NOMO-1 treated with DMSO at 0.1 percent for 48 hours (cell line): Measurements from ENCODE around the gene FBXO47.

ENCODE experiments used
- DNase-seq: peaks from one replicate; lab custom pipeline; 2025; ENCODE audit not compliant: unreplicated experiment; lab: John Stamatoyannopoulos, UW

FBXO47 gene

GRCh38 chr17:38967290-38967738, at the start of gene FBXO47:
Gene FBXO47 (minus strand): TSS chr17:38967403. CDS start chr17:38963025, 4,378 bp downstream.
- DNase-seq, result peak; percentile 73

GRCh38 chr17:39016193-39017153, 49.3 kb upstream of the FBXO47 start:
- DNase-seq, result peak; percentile 44

GRCh38 chr17:39015546-39015935, 48.3 kb upstream of the FBXO47 start:
- no peak for DNase-seq

- DNase-seq, result peak; percentile 14
Measured at GRCh38 chr17:39014795-39015545, 47.8 kb upstream of the FBXO47 start.

- DNase-seq, result no peak
Measured at GRCh38 chr17:39014044-39014794, 47.0 kb upstream of the FBXO47 start.

GRCh38 chr17:39012725-39013124, 45.5 kb upstream of the FBXO47 start:
- DNase-seq, result no peak

- DNase-seq, result no peak
Measured at GRCh38 chr17:39011907-39012468, 44.8 kb upstream of the FBXO47 start.

GRCh38 chr17:39009581-39010001, 42.4 kb upstream of the FBXO47 start:
- no peak for DNase-seq

GRCh38 chr17:39008633-39009032, 41.4 kb upstream of the FBXO47 start:
- DNase-seq, result no peak

- DNase-seq, result peak; percentile 53
Measured at GRCh38 chr17:39002991-39003715, 36.0 kb upstream of the FBXO47 start.

- DNase-seq, result peak; percentile 5
Measured at GRCh38 chr17:39001703-39002637, 34.8 kb upstream of the FBXO47 start.

- no peak for DNase-seq
Measured at GRCh38 chr17:39000021-39000601, 32.9 kb upstream of the FBXO47 start.

GRCh38 chr17:38996660-38997337, 29.6 kb upstream of the FBXO47 start:
- DNase-seq, result no peak

GRCh38 chr17:38994026-38994425, 26.8 kb upstream of the FBXO47 start:
- DNase-seq, result no peak

- DNase-seq, result no peak
Measured at GRCh38 chr17:38984666-38985065, 17.5 kb upstream of the FBXO47 start.

- DNase-seq, result peak; percentile 65
Measured at GRCh38 chr17:38982858-38983746, 15.9 kb upstream of the FBXO47 start.

- DNase-seq, result no peak
Measured at GRCh38 chr17:38981636-38982035, 14.4 kb upstream of the FBXO47 start.
